GM12878 (cell line): ENCODE data around the gene ZBTB32. TPM values are rescaled to one million over a fixed set of nuclear protein-coding genes. Genes with fewer than 3 reads are reported as not detected.

ENCODE experiments used
- ATF7 ChIP-seq: fragments of 450-650 bp; IDR thresholded peaks from 2 replicates; pipeline ENCODE4 v1.6.1; 2016; ENCODE audit warnings: low read depth, mild to moderate bottlenecking
- EED ChIP-seq: sonication (generic); IDR thresholded peaks from 2 replicates; pipeline ENCODE4 v1.6.1; 2016; ENCODE audit warnings: antibody characterized with exemption, low read depth
- HSF1 ChIP-seq: fragments of 150-350 bp; IDR thresholded peaks from 2 replicates; pipeline ENCODE4 v1.6.1; 2014; ENCODE audit warnings: mild to moderate bottlenecking, low read depth, low read length
- JUNB ChIP-seq: IDR thresholded peaks from 2 replicates; pipeline ENCODE4 v1.6.1; 2016; ENCODE audit warnings: antibody characterized with exemption, mild to moderate bottlenecking
- MAX ChIP-seq: IDR thresholded peaks from 2 replicates; pipeline ENCODE4 v1.6.1; 2012; ENCODE audit warnings: low read depth, low read length, improper control_type of control experiment
- MTA2 ChIP-seq: fragments of 450-650 bp; IDR thresholded peaks from 2 replicates; pipeline ENCODE4 v1.6.1; 2016; ENCODE audit warnings: low read depth, mild to moderate bottlenecking, moderate library complexity
- SIN3A ChIP-seq: IDR thresholded peaks from 2 replicates; pipeline ENCODE4 v1.6.1; 2012; ENCODE audit warnings: low read depth, low read length, improper control_type of control experiment
- SMC3 ChIP-seq: IDR thresholded peaks from 2 replicates; pipeline ENCODE4 v1.6.1; 2011; ENCODE audit warnings: low read length, improper control_type of control experiment, borderline replicate concordance
- SP1 ChIP-seq: IDR thresholded peaks from one replicate; pipeline ENCODE4 v1.6.1; 2011; ENCODE audit warnings: low read depth, low read length
- ZBTB33 ChIP-seq: fragments of 450-650 bp; IDR thresholded peaks from 2 replicates; pipeline ENCODE4 v1.6.1; 2017; ENCODE audit warnings: mild to moderate bottlenecking
- ZBTB4 ChIP-seq: fragments of 450-650 bp; formaldehyde crosslinking; IDR thresholded peaks from 2 replicates; pipeline ENCODE4 v1.4.0; 2022; ENCODE audit warnings: mild to moderate bottlenecking, moderate library complexity
- ZBTB40 ChIP-seq: fragments of 450-650 bp; IDR thresholded peaks from 2 replicates; pipeline ENCODE4 v1.6.1; 2016; ENCODE audit warnings: mild to moderate bottlenecking, moderate library complexity, borderline replicate concordance
- ZNF687 ChIP-seq: fragments of 450-650 bp; IDR thresholded peaks from 2 replicates; pipeline ENCODE4 v1.6.1; 2017; ENCODE audit warnings: mild to moderate bottlenecking, moderate library complexity
- polyA plus RNA-seq, 11 experiments: library from polyadenylated mRNA; depleted of rRNA in 4 of 11; unstranded in 6 of 11; stranded (reverse) in 5 of 11; fragments of >200 nt; fragmentation: Nextera tagmentation in 4 of 11; fragmentation: Illumina TruSeq in 1 of 11; extraction: Ambion mirVana in 4 of 11; extraction: Trizol in 1 of 11; gene quantifications; 1 replicate in 1 of 11; 2 replicates in 10 of 11; pipeline versions ENCODE4 v1.2.1 to v1.2.3, GENCODE V29; 2011 to 2016; ENCODE audit warnings: inconsistent platforms in 2 of 11, missing spikeins in 2 of 11, low read depth in 1 of 11
- total RNA-seq, 4 experiments: library from RNA; depleted of rRNA in 3 of 4; stranded (reverse); fragments of >200 nt in 3 of 4; fragmentation: Illumina TruSeq in 1 of 4; extraction: Trizol in 1 of 4; gene quantifications; 2 replicates each; pipeline versions ENCODE4 v1.2.1 to v1.2.3, GENCODE V29; 2013 to 2021

The ZBTB32 gene
- total and polyA plus RNA-seq, 10 of the 15 experiments (the other 5 are each of a cell fraction or from before 2014, with no cell fraction given) = 1.0 to 46.7 (median 16.0) TPM

- TF ChIP-seq ZBTB4 = no peak
- no peak for TF ChIP-seq ZNF687
- no peak for TF ChIP-seq HSF1
- 0 out of 2 replicates have a peak, but pooled peaks have one; percentile 15 for TF ChIP-seq MTA2
- TF ChIP-seq MAX = no peak; the same call in 1 of the 2 replicates
- TF ChIP-seq JUNB = no peak
- TF ChIP-seq ATF7 = peak; percentile 46
- TF ChIP-seq SMC3 = no peak
- TF ChIP-seq SP1 = peak; percentile 100
- TF ChIP-seq SIN3A = peak; percentile 79
- TF ChIP-seq ZBTB40 = peak; percentile 83
- 0 out of 2 replicates have a peak, but pooled peaks have one; percentile 41 for TF ChIP-seq EED
- no peak for TF ChIP-seq ZBTB33
Observed at GRCh38 chr19:35757749-35758608, 53.6 kb downstream of the ZBTB32 start, which contains the start of gene PROSER3 (continued).
